HepG2 (cell line): ENCODE results near the gene KAZN. TPM values are rescaled to one million over a fixed set of nuclear protein-coding genes. Genes with fewer than 3 reads are reported as not detected.

Experiments
- EEA1 ChIP-seq: sonication (generic); formaldehyde crosslinking; IDR thresholded peaks from 2 replicates; pipeline ENCODE4 v1.5.1; 2020; ENCODE audit warnings: mild to moderate bottlenecking, missing genetic modification reagents, borderline replicate concordance
- GABPA ChIP-seq, 2 experiments: IDR thresholded peaks; 2 replicates each; pipeline ENCODE4 v1.6.1; 2011 to 2016; ENCODE audit warnings: low read depth in 2 of 2, low read length in 1 of 2, missing biosample characterization in 1 of 2, missing genetic modification characterization in 1 of 2
- KDM4B ChIP-seq: sonication (generic); formaldehyde crosslinking; IDR thresholded peaks from 2 replicates; pipeline ENCODE4 v1.4.0; 2020; ENCODE audit warnings: missing genetic modification reagents
- MXI1 ChIP-seq: IDR thresholded peaks from 3 replicates; pipeline ENCODE4 v1.6.1; 2012; ENCODE audit warnings: low read depth, low read length, inconsistent platforms, borderline replicate concordance
- NKX3-1 ChIP-seq: sonication (generic); formaldehyde crosslinking; IDR thresholded peaks from 2 replicates; pipeline ENCODE4 v1.5.0; 2020; ENCODE audit warnings: missing genetic modification reagents
- PHB2 ChIP-seq: fragments of 450-650 bp; IDR thresholded peaks from 2 replicates; pipeline ENCODE4 v1.6.1; 2018; ENCODE audit not compliant: partially characterized antibody
- SALL2 ChIP-seq: sonication (generic); formaldehyde crosslinking; IDR thresholded peaks from 2 replicates; pipeline ENCODE4 v1.8.1; 2023; ENCODE audit warnings: mild to moderate bottlenecking, missing genetic modification reagents, inconsistent platforms
- TBL1XR1 ChIP-seq: fragments of 150-350 bp; IDR thresholded peaks from 2 replicates; pipeline ENCODE4 v1.6.1; 2014; ENCODE audit warnings: borderline replicate concordance, low read length; ENCODE audit not compliant: partially characterized antibody
- XRCC5 ChIP-seq: fragments of 200-400 bp; formaldehyde crosslinking; optimal IDR thresholded peaks from 2 replicates; pipeline ENCODE3; 2017; ENCODE audit warnings: mild to moderate bottlenecking, low read length
- ZFX ChIP-seq: sonication (generic); formaldehyde crosslinking; IDR thresholded peaks from 2 replicates; pipeline ENCODE4 v1.4.0; 2020; ENCODE audit warnings: mild to moderate bottlenecking, low read depth, missing genetic modification reagents, moderate library complexity
- ZFY ChIP-seq: sonication (generic); formaldehyde crosslinking; IDR thresholded peaks from 2 replicates; pipeline ENCODE4 v1.4.0; 2020; ENCODE audit warnings: missing genetic modification reagents
- ZNF256 ChIP-seq: sonication (generic); formaldehyde crosslinking; conservative IDR thresholded peaks from 2 replicates; pipeline ENCODE4 v1.4.0; 2020; ENCODE audit warnings: missing genetic modification reagents
- ZNF264 ChIP-seq: sonication (generic); formaldehyde crosslinking; IDR thresholded peaks from 2 replicates; pipeline ENCODE4 v1.4.0; 2020; ENCODE audit warnings: missing genetic modification reagents
- ZNF335 ChIP-seq: sonication (generic); formaldehyde crosslinking; IDR thresholded peaks from 2 replicates; pipeline ENCODE4 v1.4.0; 2020; ENCODE audit warnings: missing genetic modification reagents
- ZNF350 ChIP-seq: sonication (generic); formaldehyde crosslinking; IDR thresholded peaks from 2 replicates; pipeline ENCODE4 v1.4.0; 2020; ENCODE audit warnings: mild to moderate bottlenecking, low read depth, missing genetic modification reagents, borderline replicate concordance
- ZNF567 ChIP-seq: sonication (generic); formaldehyde crosslinking; IDR thresholded peaks from 2 replicates; pipeline ENCODE4 v1.8.1; 2023; ENCODE audit warnings: mild to moderate bottlenecking, missing genetic modification reagents, borderline replicate concordance
- ZNF569 ChIP-seq: sonication (generic); formaldehyde crosslinking; IDR thresholded peaks from 2 replicates; pipeline ENCODE4 v1.5.0; 2020; ENCODE audit warnings: mild to moderate bottlenecking, missing genetic modification reagents, moderate library complexity, borderline replicate concordance
- ZNF607 ChIP-seq: sonication (generic); formaldehyde crosslinking; IDR thresholded peaks from 2 replicates; pipeline ENCODE4 v1.5.1; 2020; ENCODE audit warnings: missing genetic modification reagents, mild to moderate bottlenecking, borderline replicate concordance
- ZSCAN31 ChIP-seq: sonication (generic); formaldehyde crosslinking; IDR thresholded peaks from 2 replicates; pipeline ENCODE4 v1.5.0; 2020; ENCODE audit warnings: low read depth, mild to moderate bottlenecking, missing genetic modification reagents
- ZZZ3 ChIP-seq: sonication (generic); formaldehyde crosslinking; IDR thresholded peaks from 2 replicates; pipeline ENCODE4 v1.4.0; 2020; ENCODE audit warnings: missing genetic modification reagents, mild to moderate bottlenecking, borderline replicate concordance
- polyA plus RNA-seq, 8 experiments: library from polyadenylated mRNA; depleted of rRNA in 3 of 8; stranded (reverse) in 7 of 8; unstranded in 1 of 8; fragments of >200 nt; fragmentation: Illumina TruSeq in 4 of 8; extraction: Trizol in 4 of 8; gene quantifications; 2 replicates each; pipeline versions ENCODE4 v1.2.1 to v1.2.3, GENCODE V29; 2011 to 2016; ENCODE audit warnings: low read depth in 4 of 8, missing spikeins in 1 of 8, mixed read lengths in 1 of 8; ENCODE audit not compliant: insufficient read depth in 1 of 8
- total RNA-seq, 5 experiments: library from RNA; depleted of rRNA; stranded (reverse); fragments of >200 nt; fragmentation: Illumina TruSeq; extraction: Trizol; gene quantifications; 2 replicates each; pipeline ENCODE4 v1.2.3, GENCODE V29; 2016; ENCODE audit warnings: low read depth in 1 of 5
- TF ChIP-seq, protein P1 (sequence below): sonication (generic); formaldehyde crosslinking; IDR thresholded peaks from 2 replicates; pipeline ENCODE4 v1.4.0; 2020; ENCODE audit warnings: missing genetic modification reagents, borderline replicate concordance
- TF ChIP-seq, protein P2 (sequence below): sonication (generic); formaldehyde crosslinking; IDR thresholded peaks from 2 replicates; pipeline ENCODE4 v1.8.0; 2023; ENCODE audit warnings: mild to moderate bottlenecking, missing genetic modification reagents
- TF ChIP-seq, protein P3 (sequence below): sonication (generic); formaldehyde crosslinking; conservative IDR thresholded peaks from 2 replicates; pipeline ENCODE4 v1.8.0; 2022; ENCODE audit warnings: missing genetic modification reagents
- TF ChIP-seq, protein P4 (sequence below): sonication (generic); formaldehyde crosslinking; IDR thresholded peaks from 2 replicates; pipeline ENCODE4 v1.4.0; 2020; ENCODE audit warnings: low read depth, mild to moderate bottlenecking, missing genetic modification reagents

KAZN gene
- total and polyA plus RNA-seq, 2 of the 13 experiments (the other 11 are each of a cell fraction or from before 2014, with no cell fraction given), result 10.4 to 13.5 TPM

DNA sequence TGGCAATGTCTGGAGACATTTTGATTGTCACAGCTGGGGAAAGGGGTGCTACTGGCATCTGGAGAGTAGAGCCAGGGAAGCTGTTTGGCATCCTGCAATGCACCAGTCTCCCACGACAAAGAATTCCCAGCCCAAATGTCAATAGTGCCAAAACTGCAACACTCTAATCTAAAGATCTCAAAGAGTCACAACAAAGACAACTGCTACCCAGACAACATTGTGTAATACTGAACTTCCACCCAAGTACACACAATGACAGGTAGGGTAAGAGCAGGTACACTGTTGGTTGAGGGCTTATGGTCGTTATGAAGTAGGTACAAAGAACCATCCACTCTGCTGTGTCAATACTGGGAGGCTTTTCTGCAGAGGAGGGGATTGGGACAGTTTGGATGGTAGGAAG is 546.8 kb downstream of the KAZN start (continued):
- TF ChIP-seq GABPA (IDR thresholded peaks at IDR 0.05; ENCODE audit: low read depth, low read length) (no peak), GABPA (CRISPR knock-in tag; IDR thresholded peaks at IDR 0.05; ENCODE audit: low read depth) (no peak), SALL2 (CRISPR knock-in tag) (no peak), ZZZ3 (CRISPR knock-in tag) (no peak), ZNF256 (no peak), KDM4B (CRISPR knock-in tag) (no peak), PHB2 (no peak), XRCC5 (no peak), NKX3-1 (CRISPR knock-in tag) (no peak), ZFY (no peak), ZNF264 (CRISPR knock-in tag) (no peak), ZNF335 (CRISPR knock-in tag) (no peak), EEA1 (CRISPR knock-in tag) (no peak), ZNF567 (CRISPR knock-in tag) (no peak), ZSCAN31 (CRISPR knock-in tag) (no peak), MXI1 (no peak), ZFX (CRISPR knock-in tag) (0 out of 2 replicates have a peak, but pooled peaks have one; percentile 30), ZNF607 (CRISPR knock-in tag) (no peak), ZNF569 (no peak), ZNF350 (0 out of 2 replicates have a peak, but pooled peaks have one; percentile 32), TBL1XR1 (peak; percentile 86)
- TF ChIP-seq, protein P1, sequence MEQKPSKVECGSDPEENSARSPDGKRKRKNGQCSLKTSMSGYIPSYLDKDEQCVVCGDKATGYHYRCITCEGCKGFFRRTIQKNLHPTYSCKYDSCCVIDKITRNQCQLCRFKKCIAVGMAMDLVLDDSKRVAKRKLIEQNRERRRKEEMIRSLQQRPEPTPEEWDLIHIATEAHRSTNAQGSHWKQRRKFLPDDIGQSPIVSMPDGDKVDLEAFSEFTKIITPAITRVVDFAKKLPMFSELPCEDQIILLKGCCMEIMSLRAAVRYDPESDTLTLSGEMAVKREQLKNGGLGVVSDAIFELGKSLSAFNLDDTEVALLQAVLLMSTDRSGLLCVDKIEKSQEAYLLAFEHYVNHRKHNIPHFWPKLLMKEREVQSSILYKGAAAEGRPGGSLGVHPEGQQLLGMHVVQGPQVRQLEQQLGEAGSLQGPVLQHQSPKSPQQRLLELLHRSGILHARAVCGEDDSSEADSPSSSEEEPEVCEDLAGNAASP, result peak; percentile 78; the same call in 1 of the 2 replicates
- TF ChIP-seq, protein P2, sequence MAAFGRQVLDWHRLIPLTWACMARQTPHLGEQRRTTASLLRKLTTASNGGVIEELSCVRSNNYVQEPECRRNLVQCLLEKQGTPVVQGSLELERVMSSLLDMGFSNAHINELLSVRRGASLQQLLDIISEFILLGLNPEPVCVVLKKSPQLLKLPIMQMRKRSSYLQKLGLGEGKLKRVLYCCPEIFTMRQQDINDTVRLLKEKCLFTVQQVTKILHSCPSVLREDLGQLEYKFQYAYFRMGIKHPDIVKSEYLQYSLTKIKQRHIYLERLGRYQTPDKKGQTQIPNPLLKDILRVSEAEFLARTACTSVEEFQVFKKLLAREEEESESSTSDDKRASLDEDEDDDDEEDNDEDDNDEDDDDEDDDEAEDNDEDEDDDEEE (CRISPR knock-in tag), result no peak
- TF ChIP-seq, protein P3, sequence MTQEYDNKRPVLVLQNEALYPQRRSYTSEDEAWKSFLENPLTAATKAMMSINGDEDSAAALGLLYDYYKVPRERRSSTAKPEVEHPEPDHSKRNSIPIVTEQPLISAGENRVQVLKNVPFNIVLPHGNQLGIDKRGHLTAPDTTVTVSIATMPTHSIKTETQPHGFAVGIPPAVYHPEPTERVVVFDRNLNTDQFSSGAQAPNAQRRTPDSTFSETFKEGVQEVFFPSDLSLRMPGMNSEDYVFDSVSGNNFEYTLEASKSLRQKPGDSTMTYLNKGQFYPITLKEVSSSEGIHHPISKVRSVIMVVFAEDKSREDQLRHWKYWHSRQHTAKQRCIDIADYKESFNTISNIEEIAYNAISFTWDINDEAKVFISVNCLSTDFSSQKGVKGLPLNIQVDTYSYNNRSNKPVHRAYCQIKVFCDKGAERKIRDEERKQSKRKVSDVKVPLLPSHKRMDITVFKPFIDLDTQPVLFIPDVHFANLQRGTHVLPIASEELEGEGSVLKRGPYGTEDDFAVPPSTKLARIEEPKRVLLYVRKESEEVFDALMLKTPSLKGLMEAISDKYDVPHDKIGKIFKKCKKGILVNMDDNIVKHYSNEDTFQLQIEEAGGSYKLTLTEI (CRISPR knock-in tag), result no peak
- TF ChIP-seq, protein P4, sequence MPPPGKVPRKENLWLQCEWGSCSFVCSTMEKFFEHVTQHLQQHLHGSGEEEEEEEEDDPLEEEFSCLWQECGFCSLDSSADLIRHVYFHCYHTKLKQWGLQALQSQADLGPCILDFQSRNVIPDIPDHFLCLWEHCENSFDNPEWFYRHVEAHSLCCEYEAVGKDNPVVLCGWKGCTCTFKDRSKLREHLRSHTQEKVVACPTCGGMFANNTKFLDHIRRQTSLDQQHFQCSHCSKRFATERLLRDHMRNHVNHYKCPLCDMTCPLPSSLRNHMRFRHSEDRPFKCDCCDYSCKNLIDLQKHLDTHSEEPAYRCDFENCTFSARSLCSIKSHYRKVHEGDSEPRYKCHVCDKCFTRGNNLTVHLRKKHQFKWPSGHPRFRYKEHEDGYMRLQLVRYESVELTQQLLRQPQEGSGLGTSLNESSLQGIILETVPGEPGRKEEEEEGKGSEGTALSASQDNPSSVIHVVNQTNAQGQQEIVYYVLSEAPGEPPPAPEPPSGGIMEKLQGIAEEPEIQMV (CRISPR knock-in tag), result 0 out of 2 replicates have a peak, but pooled peaks have one; percentile 51
